DND-41 (cell line): ENCODE results near the gene MSANTD2.

ENCODE experiments used
- ATAC-seq: fragments of 200-7000 bp; cut with Tn5 transposase; 3 replicates; pipeline ENCODE4 v1.9.1; 2021; ENCODE audit warnings: low read depth; ENCODE audit not compliant: insufficient read depth
- DNase-seq: peaks from one replicate; pipeline ENCODE4 v3.0.0-alpha.2; 2020
- H2AFZ ChIP-seq: 2 replicates; pipeline ENCODE4 v1.6.0; 2012; ENCODE audit warnings: low read depth, low read length
- H3K27ac ChIP-seq: 2 replicates; pipeline ENCODE4 v1.5.1; 2012; ENCODE audit warnings: low read length, inconsistent platforms
- H3K27me3 ChIP-seq: fragments of 200-600 bp; sonication (generic); 2 replicates; pipeline ENCODE4 v1.6.0; 2012; ENCODE audit warnings: low read length, mild to moderate bottlenecking, inconsistent platforms; ENCODE audit not compliant: insufficient read depth, poor library complexity
- H3K36me3 ChIP-seq: 2 replicates; pipeline ENCODE4 v1.5.1; 2012; ENCODE audit warnings: low read length, inconsistent platforms; ENCODE audit not compliant: insufficient read depth
- H3K4me1 ChIP-seq: 2 replicates; pipeline ENCODE4 v1.5.1; 2012; ENCODE audit warnings: mild to moderate bottlenecking, low read length; ENCODE audit not compliant: insufficient read depth
- H3K4me2 ChIP-seq: 2 replicates; pipeline ENCODE4 v1.6.0; 2012; ENCODE audit warnings: mild to moderate bottlenecking, moderate library complexity, low read length, inconsistent platforms; ENCODE audit not compliant: insufficient read depth
- H3K4me3 ChIP-seq, 2 experiments: fragments of 200-600 bp in 1 of 2; shearing (Covaris generic) in 1 of 2; 2 replicates each; pipeline ENCODE4 v1.5.1; 2012 to 2016; ENCODE audit warnings: inconsistent platforms in 2 of 2, low read length in 2 of 2, mild to moderate bottlenecking in 2 of 2, low read depth in 1 of 2, moderate library complexity in 1 of 2
- H3K79me2 ChIP-seq: 2 replicates; pipeline ENCODE4 v1.6.0; 2012; ENCODE audit warnings: low read length, inconsistent platforms; ENCODE audit not compliant: insufficient read depth
- H3K9ac ChIP-seq: 2 replicates; pipeline ENCODE4 v1.6.0; 2012; ENCODE audit warnings: low read depth, mild to moderate bottlenecking, inconsistent platforms, low read length, moderate library complexity
- H3K9me3 ChIP-seq: 2 replicates; pipeline ENCODE4 v1.5.1; 2012; ENCODE audit warnings: low read length, moderate library complexity, mild to moderate bottlenecking, inconsistent platforms; ENCODE audit not compliant: insufficient read depth, severe bottlenecking
- H4K20me1 ChIP-seq: 2 replicates; pipeline ENCODE4 v1.6.0; 2012; ENCODE audit warnings: low read length; ENCODE audit not compliant: insufficient read depth
- CTCF ChIP-seq: IDR thresholded peaks from 2 replicates; pipeline ENCODE4 v1.5.1; 2012; ENCODE audit warnings: borderline replicate concordance, low read length, moderate library complexity, mild to moderate bottlenecking; ENCODE audit not compliant: poor library complexity, severe bottlenecking; ENCODE audit errors: extremely low read depth
- EZH2 ChIP-seq: IDR thresholded peaks from 3 replicates; pipeline ENCODE4 v1.6.1; 2012; ENCODE audit warnings: borderline replicate concordance, low read depth, mild to moderate bottlenecking, moderate library complexity, low read length, inconsistent platforms; ENCODE audit not compliant: severe bottlenecking

The MSANTD2 gene

DNA sequence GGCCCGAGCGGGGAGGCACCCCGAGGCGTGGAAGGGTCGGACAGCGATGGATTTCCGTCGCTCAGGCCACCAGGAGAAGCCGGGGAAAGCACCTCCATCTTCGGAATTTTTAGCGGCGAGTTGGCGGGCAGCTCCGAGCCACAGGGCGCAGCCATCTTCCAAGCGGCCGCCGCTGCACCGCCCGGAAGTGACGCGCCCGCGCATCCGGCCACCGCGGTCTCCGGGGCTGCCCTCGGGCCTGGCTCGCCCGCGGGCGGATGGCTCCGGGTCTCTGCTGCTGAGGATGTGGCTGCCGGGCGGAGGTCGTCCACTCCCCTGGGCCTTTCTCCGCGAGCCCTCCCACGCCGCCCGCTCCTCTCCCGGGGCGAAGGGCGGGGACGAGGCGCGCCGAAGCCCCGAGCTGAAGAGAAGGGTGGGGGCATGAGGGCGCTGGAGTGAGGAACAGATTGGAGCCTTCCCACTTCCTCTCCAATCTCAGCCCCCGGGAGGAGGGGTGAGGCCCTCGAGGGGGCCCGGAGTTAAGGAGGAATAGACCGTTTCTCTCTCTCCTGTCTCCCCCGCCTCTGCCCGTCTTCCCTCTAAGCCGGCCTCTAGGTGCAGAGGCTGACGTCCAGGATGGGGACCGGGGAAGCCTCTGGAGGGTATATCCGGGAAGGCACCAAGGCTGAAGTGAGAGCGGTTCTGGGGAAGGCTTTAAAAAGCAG, at the start of gene MSANTD2:
Gene MSANTD2, minus strand, starts transcription at position 181 of the 704 bp plus-strand sequence. Its CDS starts 26 bp downstream, at position 155.
- H3K4me2 ChIP-seq, result peak within 1 kb of the TSS; percentile 89
- H3K4me3 ChIP-seq, result peak within 1 kb of the TSS; percentile 83 to 97
- H3K9ac ChIP-seq, result peak within 1 kb of the TSS; percentile 86
- peak; percentile 83 for ATAC-seq
- TF ChIP-seq EZH2 (no peak), CTCF (no peak)
- H4K20me1 ChIP-seq, result peaks cover 30% of the 10 kb centered on the region; the same call in 1 of the 2 replicates
- H3K9me3 ChIP-seq, result no peaks in the 10 kb centered on the region
- H3K4me1 ChIP-seq, result peaks cover 31% of the 10 kb centered on the region
- H3K36me3 ChIP-seq, result no peaks in the 10 kb centered on the region; the same call in 1 of the 2 replicates
- peak; percentile 73 for DNase-seq
- H3K27me3 ChIP-seq, result peaks cover 10% of the 10 kb centered on the region
- H3K79me2 ChIP-seq, result peaks cover 48% of the 10 kb centered on the region
- H3K27ac ChIP-seq, result peak within 1 kb of the TSS; percentile 85
- H2AFZ ChIP-seq, result peak within 1 kb of the TSS; percentile 71

DNA sequence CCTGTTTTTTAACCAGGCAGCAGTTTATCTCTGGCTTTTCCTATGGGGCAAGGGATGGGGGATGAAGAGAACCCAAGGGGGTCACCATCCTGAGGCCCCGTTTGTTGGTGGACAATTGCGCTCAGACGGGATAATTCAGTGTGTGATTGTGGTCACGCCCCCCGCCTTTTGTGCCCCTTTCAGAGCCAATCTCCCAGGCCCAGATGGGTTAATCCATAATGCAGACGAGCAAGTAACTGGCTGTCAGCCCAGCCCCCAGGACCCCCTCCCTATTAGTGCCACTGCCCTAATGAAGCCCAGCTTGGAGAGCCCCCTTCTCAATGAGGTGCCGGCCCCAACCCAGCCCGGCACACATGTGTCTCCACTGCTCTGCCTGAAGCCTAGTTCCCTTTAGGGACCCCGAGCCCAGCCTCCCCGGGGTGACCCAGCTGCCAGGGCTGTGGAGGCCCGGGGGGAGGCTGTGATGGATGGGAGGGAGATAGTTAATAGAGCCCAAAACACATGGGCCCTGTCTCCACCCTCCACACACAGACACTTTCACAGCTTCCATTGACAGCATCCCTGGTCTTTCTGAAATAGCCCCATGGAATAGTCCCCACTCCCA, 46.0 kb upstream of the MSANTD2 start:
- Histone ChIP-seq H3K9me3 (no peaks in the 10 kb centered on the region), H3K27me3 (peaks cover 38% of the 10 kb centered on the region), H3K27ac (no peak overlapping the region), H3K36me3 (no peaks in the 10 kb centered on the region), H3K4me3 (no peak overlapping the region), H4K20me1 (no peaks in the 10 kb centered on the region), H3K4me2 (no peak overlapping the region), H3K79me2 (no peaks in the 10 kb centered on the region), H3K4me1 (no peaks in the 10 kb centered on the region), H2AFZ (no peak overlapping the region), H3K9ac (no peak overlapping the region)
- no peak for ATAC-seq
- TF ChIP-seq CTCF (no peak), EZH2 (no peak)
- DNase-seq, result no peak

GRCh38 chr11:124844664-124845079, 44.5 kb upstream of the MSANTD2 start:
- no peak overlapping the region for H3K4me2 ChIP-seq
- no peaks in the 10 kb centered on the region for H3K36me3 ChIP-seq
- no peak for TF ChIP-seq CTCF
- no peak for TF ChIP-seq EZH2
- H3K27me3 ChIP-seq, result peaks cover 36% of the 10 kb centered on the region
- no peak overlapping the region for H3K9ac ChIP-seq
- no peaks in the 10 kb centered on the region for H4K20me1 ChIP-seq
- DNase-seq (no peak), ATAC-seq (no peak)
- no peaks in the 10 kb centered on the region for H3K9me3 ChIP-seq
- H3K4me3 ChIP-seq, result no peak overlapping the region
- no peak overlapping the region for H2AFZ ChIP-seq
- H3K4me1 ChIP-seq, result no peaks in the 10 kb centered on the region
- no peak overlapping the region for H3K27ac ChIP-seq
- no peaks in the 10 kb centered on the region for H3K79me2 ChIP-seq
